GM12865 (cell line): ENCODE results near the gene NFIC.
"Not testable (repeated sequence)": the region's sequence is repeated elsewhere in the genome, so short reads cannot be mapped to it uniquely, and the experiment has no call there.

Experiments used
- DNase-seq: peaks from one replicate; pipeline ENCODE4 v3.0.0; 2010; ENCODE audit warnings: low read depth
- H3K4me3 ChIP-seq: 2 replicates; pipeline ENCODE4 v1.5.1; 2011; ENCODE audit warnings: mild to moderate bottlenecking, low read depth, low read length, control low read depth
- TF ChIP-seq, protein P1 (sequence below): IDR thresholded peaks from 2 replicates; pipeline ENCODE4 v1.5.1; 2011; ENCODE audit warnings: low read length, control low read depth, low read depth, inconsistent platforms; ENCODE audit not compliant: insufficient read depth; ENCODE audit errors: missing control alignments

Gene NFIC

DNA sequence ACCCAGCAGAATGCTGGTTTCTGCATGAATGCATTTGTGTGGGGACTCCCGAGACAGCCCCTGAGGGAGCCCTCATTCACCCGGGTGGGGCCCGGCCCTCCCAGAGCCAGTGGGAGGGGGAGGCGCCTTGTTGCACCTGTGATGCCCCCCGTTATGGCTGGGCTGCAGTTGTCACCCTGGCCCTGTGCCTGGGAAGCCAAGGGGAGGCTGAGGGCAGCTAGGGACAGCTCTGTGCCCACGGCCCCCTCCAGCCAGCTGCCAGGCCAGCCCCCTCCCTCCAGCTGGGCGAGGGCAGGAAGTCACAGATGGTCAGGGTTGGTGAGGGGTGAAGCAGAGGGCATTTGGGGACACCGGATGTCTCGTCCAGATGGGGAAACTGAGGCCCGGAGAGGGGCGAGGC lies 26.1 kb downstream of the NFIC start:
- TF ChIP-seq, protein P1, sequence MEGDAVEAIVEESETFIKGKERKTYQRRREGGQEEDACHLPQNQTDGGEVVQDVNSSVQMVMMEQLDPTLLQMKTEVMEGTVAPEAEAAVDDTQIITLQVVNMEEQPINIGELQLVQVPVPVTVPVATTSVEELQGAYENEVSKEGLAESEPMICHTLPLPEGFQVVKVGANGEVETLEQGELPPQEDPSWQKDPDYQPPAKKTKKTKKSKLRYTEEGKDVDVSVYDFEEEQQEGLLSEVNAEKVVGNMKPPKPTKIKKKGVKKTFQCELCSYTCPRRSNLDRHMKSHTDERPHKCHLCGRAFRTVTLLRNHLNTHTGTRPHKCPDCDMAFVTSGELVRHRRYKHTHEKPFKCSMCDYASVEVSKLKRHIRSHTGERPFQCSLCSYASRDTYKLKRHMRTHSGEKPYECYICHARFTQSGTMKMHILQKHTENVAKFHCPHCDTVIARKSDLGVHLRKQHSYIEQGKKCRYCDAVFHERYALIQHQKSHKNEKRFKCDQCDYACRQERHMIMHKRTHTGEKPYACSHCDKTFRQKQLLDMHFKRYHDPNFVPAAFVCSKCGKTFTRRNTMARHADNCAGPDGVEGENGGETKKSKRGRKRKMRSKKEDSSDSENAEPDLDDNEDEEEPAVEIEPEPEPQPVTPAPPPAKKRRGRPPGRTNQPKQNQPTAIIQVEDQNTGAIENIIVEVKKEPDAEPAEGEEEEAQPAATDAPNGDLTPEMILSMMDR, result no peak
- DNase-seq, result no peak
- no peak overlapping the region for H3K4me3 ChIP-seq

DNA sequence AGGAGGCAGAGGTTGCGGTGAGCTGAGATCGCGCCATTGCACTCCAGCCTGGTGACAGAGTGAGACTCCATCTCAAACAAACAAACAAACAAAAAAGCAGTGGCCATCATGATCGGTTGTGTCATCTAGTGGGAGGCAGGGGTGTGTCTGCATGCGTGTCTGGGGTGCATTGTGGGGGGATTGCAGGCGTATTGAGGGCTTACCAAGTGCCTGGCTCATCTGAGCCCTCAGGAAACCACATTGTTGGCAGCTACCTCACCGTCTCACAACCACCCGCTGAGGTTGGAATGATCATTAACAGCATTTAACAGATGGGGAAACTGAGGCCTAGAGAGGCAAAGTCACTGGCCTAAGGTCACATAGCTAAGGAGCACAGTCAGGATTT lies 30.5 kb downstream of the NFIC start:
- H3K4me3 ChIP-seq, result no peak overlapping the region
- DNase-seq, result no peak
- TF ChIP-seq, protein P1, result no peak

DNA sequence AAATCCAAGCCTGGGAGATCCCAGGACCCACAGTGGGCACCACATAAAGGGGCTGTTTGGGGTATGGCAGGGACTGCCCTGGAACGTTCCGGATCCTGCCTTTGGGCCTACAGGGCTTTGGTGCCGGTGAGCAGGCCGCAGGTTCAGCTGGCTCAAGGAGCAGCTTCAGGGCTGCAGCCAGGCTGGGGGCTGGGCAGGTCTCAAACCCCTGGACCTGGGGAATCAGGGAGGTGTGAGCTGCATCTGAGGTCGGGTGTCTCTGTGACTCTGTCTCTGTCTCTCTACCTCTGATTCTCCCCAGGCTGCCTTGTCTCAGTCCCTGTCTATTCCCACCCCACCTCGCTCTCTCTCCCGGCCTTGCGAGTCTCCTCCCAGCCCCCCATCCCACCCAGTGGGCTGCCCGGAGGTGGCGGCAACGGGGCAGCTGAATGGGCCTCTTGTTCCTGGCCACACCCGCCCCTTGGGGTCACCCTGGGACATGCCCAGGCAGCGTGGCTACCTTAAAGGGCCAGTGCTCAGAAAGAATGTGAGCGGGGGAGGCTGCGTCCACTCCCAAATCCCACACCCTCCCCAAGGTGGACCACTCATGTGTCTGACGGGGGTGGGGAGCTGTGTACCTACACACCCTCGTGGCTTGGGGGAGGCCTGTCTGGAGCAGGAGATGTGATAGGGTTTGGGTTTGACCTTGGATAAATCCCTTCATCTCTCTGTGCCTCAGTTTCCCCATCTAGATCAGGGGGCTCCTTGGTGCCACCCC lies 31.1 kb downstream of the NFIC start:
- DNase-seq, result no peak
- TF ChIP-seq, protein P1, result no peak
- H3K4me3 ChIP-seq, result no peak overlapping the region

DNA sequence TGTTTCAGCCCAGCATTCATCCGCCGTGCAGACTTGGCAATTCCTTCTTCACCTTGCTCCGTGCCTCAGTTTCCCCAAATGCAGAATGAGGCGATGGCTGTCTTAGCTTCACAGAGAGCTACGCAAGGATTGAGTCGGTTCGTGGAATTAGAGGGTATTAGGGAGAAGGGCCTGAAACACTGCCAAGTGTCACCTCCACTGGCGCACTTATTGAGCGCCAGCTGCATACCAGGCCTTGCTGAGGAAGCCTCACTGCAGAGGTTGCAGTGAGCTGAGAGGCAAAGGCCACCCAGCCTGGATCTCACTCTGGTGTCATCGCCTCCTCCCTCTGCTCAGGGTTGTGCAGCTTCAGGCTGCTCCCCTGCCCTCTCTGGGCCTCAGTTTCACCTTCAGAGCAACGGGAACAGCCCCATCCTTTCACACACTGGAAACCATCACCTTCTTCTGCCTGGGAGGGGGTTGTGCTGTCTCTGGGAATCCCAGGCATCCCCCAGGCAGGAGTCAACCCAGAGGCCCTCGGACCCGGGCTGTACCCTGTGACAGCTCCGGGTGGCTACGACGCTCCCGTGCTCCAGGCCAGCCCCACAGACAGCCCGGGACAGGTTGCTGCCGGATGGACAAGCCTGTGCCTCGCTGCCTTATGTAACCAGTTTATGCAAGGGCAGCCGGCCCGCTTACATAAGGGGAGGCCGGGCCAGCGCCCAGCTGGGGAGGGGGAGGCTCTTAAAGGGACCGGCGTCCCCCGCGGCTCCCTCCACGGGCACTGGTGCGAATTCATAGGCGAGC lies 31.9 kb downstream of the NFIC start:
- TF ChIP-seq, protein P1, result no peak

DNA sequence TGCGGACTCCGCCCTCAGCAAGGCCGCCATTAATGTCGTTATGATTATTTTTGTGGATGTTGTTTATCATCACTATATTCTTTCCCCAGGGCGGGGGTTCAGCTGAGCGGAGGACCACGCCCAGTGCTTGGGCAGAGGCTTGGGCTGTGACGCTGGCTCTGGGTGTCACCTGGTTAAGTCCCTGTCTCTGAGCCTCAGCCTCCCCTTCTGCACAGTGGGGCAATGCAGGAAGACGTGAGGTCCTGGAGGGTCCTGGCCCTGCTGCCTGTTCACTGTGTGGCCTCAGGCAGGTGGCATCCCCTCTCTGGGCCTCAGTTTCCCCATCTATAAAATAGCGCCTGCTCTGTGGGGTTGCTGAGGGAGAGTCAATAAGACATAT lies 32.5 kb downstream of the NFIC start:
- no peak for DNase-seq
- TF ChIP-seq, protein P1, result no peak
- no peak overlapping the region for H3K4me3 ChIP-seq

More for the DNA sequence above, 31.9 kb downstream of the NFIC start:
- no peak for DNase-seq
- no peak overlapping the region for H3K4me3 ChIP-seq

DNA sequence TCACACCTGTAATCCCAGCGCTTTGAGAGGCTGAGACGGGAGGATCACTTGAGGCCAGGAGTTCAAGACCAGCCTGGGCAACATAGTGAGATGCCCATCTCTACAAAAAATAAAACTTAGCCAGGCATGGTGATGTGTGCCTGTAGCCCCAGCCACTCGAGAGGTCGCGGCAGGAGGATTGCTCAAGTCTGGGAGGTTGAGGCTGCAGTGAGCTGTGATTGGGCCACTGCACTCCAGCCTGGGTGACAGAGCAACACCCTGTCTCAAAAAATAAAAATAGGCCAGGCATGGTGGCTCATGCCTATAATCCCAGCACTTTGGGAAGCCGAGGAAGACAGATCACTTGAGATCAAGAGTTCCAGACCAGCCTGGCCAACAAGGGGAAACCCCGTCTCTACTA lies 32.9 kb downstream of the NFIC start:
- H3K4me3 ChIP-seq, DNase-seq: not testable (repeated sequence)

DNA sequence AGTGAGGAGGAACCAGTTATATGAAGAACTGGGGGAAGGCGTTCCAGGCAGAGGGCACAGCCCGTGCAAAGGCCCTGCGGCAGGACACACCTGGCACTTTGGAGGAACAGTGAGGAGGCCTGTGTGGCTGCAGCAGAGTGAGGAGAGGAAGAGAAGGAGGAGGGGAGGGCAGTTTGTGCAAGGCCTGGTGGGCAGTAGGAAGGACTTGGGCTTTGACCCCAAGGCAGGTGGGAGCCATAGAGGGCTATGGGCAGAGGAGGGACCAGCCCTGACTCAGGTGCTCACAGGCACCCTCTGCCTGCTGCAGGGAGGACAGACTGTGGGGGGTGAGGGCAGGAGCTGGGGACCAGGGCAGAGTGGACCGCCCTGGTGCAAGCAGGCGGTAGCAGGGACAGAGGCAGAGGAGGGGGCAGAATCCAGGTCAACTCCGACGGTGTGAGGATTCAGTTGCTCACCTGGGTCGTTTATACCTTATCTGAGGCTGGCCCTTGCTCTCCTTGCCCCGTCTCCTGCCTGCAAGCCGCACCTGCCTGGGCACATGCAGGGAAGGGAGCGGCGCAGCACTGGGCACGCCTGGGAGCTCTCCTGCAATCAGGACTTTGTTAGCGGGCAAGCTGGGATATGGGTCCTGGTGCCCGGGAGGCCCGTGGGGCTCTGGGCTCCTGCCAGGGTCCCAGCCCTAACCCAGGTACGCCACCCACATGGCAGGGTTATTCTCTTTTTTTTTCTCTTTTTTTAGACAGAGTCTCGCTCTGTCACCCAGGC lies 34.8 kb downstream of the NFIC start:
- TF ChIP-seq, protein P1, result no peak
- DNase-seq, result no peak

More for the DNA sequence above, 34.8 kb downstream of the NFIC start:
- no peak overlapping the region for H3K4me3 ChIP-seq
